HL-60 (cell line): ENCODE data around the gene OSR1.

Source experiments
- POLR2AphosphoS5 ChIP-seq: IDR thresholded peaks from 2 replicates; pipeline ENCODE4 v1.6.1; 2012; ENCODE audit warnings: low read depth
- TF ChIP-seq, protein P1 (sequence below): IDR thresholded peaks from one replicate; pipeline ENCODE4 v1.5.1; 2011; ENCODE audit warnings: low read length, control low read depth, inconsistent platforms; ENCODE audit not compliant: insufficient read depth
- TF ChIP-seq, protein P2 (sequence below): IDR thresholded peaks from 2 replicates; pipeline ENCODE4 v1.6.1; 2012; ENCODE audit warnings: low read depth; ENCODE audit not compliant: insufficient replicate concordance

DNA sequence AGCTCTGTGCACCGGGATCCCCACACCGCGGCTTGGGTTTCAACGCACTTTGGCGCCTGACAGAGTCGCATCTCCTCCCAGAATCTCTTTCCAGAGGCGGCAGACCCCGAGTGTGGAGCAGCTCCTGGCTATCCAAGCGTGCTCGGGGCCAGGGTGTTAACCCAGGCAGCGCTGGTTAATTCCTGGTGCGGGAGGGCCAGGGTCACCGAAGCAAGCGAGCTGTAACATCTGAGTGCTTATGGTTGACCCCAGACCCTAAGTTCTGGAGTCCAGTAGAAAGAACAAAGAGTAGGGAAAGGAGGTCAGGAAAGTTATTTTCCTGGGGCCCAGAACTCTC lies 566 bp upstream of the OSR1 start:
- TF ChIP-seq, protein P1, sequence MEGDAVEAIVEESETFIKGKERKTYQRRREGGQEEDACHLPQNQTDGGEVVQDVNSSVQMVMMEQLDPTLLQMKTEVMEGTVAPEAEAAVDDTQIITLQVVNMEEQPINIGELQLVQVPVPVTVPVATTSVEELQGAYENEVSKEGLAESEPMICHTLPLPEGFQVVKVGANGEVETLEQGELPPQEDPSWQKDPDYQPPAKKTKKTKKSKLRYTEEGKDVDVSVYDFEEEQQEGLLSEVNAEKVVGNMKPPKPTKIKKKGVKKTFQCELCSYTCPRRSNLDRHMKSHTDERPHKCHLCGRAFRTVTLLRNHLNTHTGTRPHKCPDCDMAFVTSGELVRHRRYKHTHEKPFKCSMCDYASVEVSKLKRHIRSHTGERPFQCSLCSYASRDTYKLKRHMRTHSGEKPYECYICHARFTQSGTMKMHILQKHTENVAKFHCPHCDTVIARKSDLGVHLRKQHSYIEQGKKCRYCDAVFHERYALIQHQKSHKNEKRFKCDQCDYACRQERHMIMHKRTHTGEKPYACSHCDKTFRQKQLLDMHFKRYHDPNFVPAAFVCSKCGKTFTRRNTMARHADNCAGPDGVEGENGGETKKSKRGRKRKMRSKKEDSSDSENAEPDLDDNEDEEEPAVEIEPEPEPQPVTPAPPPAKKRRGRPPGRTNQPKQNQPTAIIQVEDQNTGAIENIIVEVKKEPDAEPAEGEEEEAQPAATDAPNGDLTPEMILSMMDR: no peak
- TF ChIP-seq, protein P2, sequence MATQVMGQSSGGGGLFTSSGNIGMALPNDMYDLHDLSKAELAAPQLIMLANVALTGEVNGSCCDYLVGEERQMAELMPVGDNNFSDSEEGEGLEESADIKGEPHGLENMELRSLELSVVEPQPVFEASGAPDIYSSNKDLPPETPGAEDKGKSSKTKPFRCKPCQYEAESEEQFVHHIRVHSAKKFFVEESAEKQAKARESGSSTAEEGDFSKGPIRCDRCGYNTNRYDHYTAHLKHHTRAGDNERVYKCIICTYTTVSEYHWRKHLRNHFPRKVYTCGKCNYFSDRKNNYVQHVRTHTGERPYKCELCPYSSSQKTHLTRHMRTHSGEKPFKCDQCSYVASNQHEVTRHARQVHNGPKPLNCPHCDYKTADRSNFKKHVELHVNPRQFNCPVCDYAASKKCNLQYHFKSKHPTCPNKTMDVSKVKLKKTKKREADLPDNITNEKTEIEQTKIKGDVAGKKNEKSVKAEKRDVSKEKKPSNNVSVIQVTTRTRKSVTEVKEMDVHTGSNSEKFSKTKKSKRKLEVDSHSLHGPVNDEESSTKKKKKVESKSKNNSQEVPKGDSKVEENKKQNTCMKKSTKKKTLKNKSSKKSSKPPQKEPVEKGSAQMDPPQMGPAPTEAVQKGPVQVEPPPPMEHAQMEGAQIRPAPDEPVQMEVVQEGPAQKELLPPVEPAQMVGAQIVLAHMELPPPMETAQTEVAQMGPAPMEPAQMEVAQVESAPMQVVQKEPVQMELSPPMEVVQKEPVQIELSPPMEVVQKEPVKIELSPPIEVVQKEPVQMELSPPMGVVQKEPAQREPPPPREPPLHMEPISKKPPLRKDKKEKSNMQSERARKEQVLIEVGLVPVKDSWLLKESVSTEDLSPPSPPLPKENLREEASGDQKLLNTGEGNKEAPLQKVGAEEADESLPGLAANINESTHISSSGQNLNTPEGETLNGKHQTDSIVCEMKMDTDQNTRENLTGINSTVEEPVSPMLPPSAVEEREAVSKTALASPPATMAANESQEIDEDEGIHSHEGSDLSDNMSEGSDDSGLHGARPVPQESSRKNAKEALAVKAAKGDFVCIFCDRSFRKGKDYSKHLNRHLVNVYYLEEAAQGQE: no peak
- TF ChIP-seq POLR2AphosphoS5: no peak
